22Rv1 (cell line): ENCODE results near the gene TNFRSF8.

Source experiments
- H3K27ac ChIP-seq: fragments of 450-650 bp; 2 replicates; pipeline ENCODE4 v1.5.1; 2017
- ZFX ChIP-seq: fragments of 450-650 bp; IDR thresholded peaks from 2 replicates; pipeline ENCODE4 v1.6.1; 2017; ENCODE audit warnings: antibody characterized with exemption, borderline replicate concordance
- TF ChIP-seq, protein P1 (sequence below): fragments of 450-650 bp; IDR thresholded peaks from 2 replicates; pipeline ENCODE4 v1.5.1; 2017; ENCODE audit warnings: mild to moderate bottlenecking

The TNFRSF8 gene

DNA sequence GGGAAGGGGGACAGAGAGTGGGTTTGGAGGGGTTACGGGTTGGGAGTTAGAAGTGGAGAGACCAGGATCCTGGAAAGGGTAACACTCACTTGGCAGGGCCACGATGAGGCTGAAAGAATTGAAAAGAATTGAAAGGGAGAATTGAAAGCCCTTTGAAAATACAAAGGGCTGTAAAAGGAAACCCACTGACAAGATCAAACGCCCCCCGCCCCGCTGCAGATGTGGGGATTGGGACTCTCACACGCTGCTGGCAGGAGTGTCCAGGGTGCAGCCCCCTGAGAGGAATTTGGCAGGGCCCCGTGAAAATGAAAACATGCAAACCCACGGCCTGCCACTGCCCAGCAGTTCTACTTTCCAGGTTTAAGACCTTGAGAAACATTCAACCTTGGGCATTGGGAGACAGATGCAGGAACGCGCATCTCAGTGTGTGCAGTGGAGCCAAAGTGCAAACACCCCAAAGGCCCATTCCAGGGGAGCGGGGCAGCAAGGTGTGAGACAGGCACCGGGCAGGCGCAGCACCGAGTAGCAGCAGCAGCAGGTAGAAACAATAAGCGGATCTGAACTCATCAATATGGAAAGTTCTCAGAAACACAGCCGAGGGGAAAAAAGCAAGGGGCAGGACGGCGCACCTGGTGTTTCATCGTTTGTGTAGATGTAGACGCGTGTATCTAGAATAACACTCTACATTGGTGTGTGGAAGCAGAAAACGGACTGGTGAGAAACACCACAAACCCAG is 95.4 kb downstream of the TNFRSF8 start:
- no peak overlapping the region for H3K27ac ChIP-seq
- no peak for TF ChIP-seq ZFX
- TF ChIP-seq, protein P1, sequence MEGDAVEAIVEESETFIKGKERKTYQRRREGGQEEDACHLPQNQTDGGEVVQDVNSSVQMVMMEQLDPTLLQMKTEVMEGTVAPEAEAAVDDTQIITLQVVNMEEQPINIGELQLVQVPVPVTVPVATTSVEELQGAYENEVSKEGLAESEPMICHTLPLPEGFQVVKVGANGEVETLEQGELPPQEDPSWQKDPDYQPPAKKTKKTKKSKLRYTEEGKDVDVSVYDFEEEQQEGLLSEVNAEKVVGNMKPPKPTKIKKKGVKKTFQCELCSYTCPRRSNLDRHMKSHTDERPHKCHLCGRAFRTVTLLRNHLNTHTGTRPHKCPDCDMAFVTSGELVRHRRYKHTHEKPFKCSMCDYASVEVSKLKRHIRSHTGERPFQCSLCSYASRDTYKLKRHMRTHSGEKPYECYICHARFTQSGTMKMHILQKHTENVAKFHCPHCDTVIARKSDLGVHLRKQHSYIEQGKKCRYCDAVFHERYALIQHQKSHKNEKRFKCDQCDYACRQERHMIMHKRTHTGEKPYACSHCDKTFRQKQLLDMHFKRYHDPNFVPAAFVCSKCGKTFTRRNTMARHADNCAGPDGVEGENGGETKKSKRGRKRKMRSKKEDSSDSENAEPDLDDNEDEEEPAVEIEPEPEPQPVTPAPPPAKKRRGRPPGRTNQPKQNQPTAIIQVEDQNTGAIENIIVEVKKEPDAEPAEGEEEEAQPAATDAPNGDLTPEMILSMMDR, result no peak

DNA sequence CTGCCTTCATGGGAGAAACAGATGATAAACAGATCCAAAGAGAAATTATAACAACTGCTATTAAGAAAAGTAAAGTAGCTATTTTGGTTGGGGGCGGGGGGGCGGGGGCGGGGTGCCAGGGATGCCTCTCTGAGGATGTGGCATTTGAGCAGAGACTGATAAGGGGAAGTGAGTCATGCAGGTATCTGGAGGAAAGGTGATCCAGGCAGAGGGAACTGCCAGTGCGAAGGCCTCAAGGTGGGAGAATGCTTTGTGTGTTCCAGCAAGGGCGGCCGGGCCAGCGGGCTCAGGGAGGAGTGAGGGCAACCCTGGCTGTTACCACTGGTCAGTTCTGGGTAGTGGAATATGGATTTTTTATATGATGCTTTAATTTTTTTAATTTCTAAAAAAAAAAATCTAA is 96.7 kb downstream of the TNFRSF8 start:
- TF ChIP-seq, protein P1, result no peak
- TF ChIP-seq ZFX, result no peak

DNA sequence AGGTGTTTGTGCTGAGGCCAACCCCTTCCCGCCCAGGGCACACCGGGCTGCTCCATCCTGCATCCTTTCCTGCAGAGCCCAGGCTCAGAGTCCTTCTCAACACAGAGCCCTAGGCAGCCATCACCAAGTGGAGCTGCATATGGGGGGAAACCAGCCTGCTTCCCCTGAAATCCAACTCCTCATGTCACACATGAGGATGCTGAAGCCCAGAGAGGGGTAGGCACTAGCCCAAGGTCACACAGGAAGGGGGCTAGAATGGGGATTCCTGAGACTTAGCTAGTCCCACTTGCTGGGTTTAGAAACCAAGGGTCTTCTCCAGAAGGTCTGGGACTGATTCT is 98.2 kb downstream of the TNFRSF8 start:
- TF ChIP-seq ZFX, result no peak
- TF ChIP-seq, protein P1, result no peak
- H3K27ac ChIP-seq, result no peak overlapping the region

More for the DNA sequence above, 96.7 kb downstream of the TNFRSF8 start:
- H3K27ac ChIP-seq, result no peak overlapping the region

DNA sequence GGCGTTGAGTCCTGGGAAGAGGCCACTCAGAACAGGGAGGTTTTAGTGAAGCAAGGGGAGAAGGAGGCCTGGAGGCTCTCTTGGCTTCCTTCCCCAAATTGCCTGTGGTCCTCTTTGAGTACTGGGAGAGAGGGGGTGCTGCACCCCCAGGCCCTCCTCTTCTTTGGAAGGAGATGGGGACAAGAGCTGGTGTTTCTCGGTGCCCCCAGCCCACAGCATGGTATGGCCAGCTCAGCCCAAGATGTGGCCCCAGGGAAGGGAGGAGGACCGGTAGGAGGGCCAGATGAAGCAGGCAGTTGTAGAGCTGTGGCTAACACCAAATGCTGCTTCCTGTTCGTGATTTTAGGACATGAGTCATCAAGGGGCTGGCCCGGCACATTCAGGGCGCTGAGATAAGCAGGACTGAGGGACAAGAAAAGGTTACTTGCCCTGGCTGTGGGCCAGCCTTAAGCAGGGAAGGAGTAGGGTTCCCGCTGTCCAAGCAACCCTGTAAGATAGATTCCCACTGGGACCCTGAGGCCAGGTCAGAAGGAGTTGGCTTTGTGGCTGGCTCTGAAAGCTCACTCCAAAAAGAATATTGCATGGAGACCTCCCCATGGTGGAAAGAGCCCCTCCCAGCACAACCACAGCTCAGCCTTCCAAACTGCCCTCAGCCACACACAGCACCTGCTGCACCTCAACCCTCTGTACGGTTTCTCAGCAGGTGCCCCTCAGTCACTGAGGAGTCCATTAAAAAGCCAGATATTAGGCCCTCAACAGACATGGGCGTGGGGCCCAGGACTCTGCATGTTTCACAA is 98.8 kb downstream of the TNFRSF8 start:
- H3K27ac ChIP-seq, result no peak overlapping the region
- TF ChIP-seq ZFX, result no peak
- TF ChIP-seq, protein P1, result no peak

DNA sequence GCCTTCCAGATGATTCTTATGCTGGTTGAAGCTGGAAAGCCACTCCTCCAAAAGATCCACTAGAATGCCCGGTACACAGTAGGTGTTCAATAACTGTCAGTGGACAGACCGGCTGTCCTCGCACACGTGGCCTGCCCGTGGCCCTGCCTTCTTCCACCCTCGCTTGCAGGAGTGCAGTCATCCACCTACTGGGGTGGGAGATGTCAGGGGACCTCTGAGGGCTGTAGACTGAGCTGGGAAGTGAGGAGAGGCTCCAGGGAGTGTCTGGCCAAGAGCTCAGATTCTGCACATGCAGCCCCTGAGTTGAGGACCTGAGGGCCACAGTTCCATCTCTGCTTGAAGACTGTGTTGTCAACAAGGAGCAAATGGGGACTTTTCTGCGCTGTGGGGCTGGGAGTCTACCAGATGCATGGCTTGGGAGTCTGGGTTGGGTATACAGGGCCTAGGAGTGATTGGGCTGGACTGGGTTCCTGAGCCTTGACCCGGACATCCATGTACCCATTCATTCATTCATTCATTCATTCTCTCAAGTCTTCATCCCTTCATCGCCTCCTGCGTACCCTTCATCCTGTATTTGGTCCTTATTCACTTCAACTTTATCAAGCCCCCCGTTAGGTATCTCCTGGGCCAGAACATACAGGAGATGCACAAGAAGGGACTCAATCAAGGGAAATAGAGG is 99.5 kb downstream of the TNFRSF8 start:
- no peak overlapping the region for H3K27ac ChIP-seq
- TF ChIP-seq, protein P1, result no peak
- TF ChIP-seq ZFX, result no peak

DNA sequence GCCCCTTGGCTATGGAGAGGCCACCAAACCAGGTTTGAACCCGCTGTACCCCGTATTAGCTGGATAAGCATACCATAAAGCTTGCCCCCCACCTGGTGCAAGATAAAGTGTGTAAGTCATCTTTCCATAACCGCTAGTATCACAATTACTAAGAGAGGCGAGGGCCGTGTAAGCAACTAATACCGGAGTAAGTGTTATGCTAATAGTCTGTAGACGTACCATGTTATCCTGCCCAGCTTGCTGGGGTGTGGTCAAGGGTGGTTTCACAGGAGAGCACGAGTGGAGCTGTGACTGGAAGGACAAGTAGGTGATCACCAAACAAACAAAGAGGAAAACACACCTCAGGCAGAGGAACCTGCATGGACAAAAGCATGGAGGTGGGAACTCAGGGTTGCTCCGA is 100.1 kb downstream of the TNFRSF8 start:
- H3K27ac ChIP-seq, result no peak overlapping the region
- TF ChIP-seq, protein P1, result no peak
- TF ChIP-seq ZFX, result no peak

DNA sequence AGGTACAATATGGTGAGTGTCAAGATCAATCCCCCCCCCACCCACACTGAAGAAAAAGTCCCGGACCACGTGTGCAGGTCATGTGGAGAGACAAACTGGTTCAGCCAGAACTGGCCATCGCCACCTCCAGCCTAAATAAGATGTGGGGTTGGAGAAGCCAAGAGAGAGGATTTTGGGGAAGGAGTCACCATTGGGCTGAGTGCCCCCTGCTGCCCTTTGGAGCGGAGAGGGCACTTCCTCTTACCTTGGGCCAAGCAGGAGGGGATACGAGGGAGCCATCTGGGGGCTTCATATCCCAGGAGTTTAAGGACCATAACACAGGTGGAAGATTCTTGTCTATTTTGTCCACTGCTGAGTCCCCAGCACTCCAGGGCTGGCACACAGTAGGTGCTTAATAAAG is 101.1 kb downstream of the TNFRSF8 start:
- TF ChIP-seq, protein P1, result no peak
- TF ChIP-seq ZFX, result no peak
- no peak overlapping the region for H3K27ac ChIP-seq
